Body of pancreas (tissue), 4 donors: Measurements from ENCODE around the gene WDFY3.

ENCODE experiments used
- CTCF ChIP-seq, 7 experiments: fragments of 450-650 bp in 4 of 7; fragments of 200-600 bp in 3 of 7; sonication (generic) in 3 of 7; IDR thresholded peaks; one replicate each; pipeline ENCODE4 v1.5.1; 2016 to 2019; ENCODE audit warnings: antibody characterized with exemption in 7 of 7
- POLR2A ChIP-seq, 3 donors: fragments of 450-650 bp; IDR thresholded peaks; one replicate each; pipeline ENCODE4 v1.6.1; 2016; ENCODE audit warnings: antibody characterized with exemption in 3 of 3, mild to moderate bottlenecking in 2 of 3

- no peak for TF ChIP-seq CTCF (IDR thresholded peaks at IDR 0.05)
- no peak for TF ChIP-seq POLR2A (IDR thresholded peaks at IDR 0.05)
Measured at GRCh38 chr4:84940960-84941359, 25.5 kb downstream of the WDFY3 start.
